Hepatocyte (in vitro differentiated cells): ENCODE results near the gene SCAPER.

Source experiments
- EZH2 ChIP-seq: fragments of 200-600 bp; sonication (generic); IDR thresholded peaks from 2 replicates; pipeline ENCODE4 v1.6.1; 2016; ENCODE audit warnings: antibody characterized with exemption, mild to moderate bottlenecking, borderline replicate concordance
- EZH2phosphoT487 ChIP-seq: fragments of 200-600 bp; sonication (generic); IDR thresholded peaks from one replicate; pipeline ENCODE4 v1.6.1; 2018; ENCODE audit warnings: antibody characterized with exemption, mild to moderate bottlenecking, low read depth, moderate library complexity; ENCODE audit not compliant: unreplicated experiment, severe bottlenecking
- TF ChIP-seq, protein P1 (sequence below): fragments of 200-600 bp; sonication (generic); IDR thresholded peaks from 2 replicates; pipeline ENCODE4 v1.5.1; 2016; ENCODE audit warnings: antibody characterized with exemption, mild to moderate bottlenecking; ENCODE audit not compliant: poor library complexity

DNA sequence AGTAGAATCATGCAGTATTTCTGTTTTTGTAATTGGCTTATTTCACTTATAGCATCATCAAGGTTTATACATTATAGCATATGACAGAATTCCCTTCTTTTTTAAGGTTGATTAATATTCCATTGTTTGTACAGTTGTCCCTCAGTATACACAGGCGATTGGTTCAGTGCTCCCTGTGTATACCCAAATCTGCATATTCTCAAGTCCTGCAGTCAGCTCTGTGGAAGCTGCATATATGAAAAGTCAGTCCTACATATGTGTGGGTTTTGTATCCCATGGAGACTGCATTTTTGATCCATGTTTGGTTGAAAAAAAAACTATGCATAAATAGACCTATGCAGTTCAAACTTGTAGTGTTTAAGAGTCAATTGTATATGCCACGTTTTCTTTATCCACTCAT, 440.9 kb downstream of the SCAPER start:
- TF ChIP-seq EZH2 (no peak), EZH2phosphoT487 (no peak)
- TF ChIP-seq, protein P1, sequence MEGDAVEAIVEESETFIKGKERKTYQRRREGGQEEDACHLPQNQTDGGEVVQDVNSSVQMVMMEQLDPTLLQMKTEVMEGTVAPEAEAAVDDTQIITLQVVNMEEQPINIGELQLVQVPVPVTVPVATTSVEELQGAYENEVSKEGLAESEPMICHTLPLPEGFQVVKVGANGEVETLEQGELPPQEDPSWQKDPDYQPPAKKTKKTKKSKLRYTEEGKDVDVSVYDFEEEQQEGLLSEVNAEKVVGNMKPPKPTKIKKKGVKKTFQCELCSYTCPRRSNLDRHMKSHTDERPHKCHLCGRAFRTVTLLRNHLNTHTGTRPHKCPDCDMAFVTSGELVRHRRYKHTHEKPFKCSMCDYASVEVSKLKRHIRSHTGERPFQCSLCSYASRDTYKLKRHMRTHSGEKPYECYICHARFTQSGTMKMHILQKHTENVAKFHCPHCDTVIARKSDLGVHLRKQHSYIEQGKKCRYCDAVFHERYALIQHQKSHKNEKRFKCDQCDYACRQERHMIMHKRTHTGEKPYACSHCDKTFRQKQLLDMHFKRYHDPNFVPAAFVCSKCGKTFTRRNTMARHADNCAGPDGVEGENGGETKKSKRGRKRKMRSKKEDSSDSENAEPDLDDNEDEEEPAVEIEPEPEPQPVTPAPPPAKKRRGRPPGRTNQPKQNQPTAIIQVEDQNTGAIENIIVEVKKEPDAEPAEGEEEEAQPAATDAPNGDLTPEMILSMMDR: no peak
